GM21528 (cell line): ENCODE results near the gene TMEM82.

Experiments used
- ATAC-seq: cut with Tn5 transposase; IDR thresholded peaks from one replicate; pipeline ENCODE4 v1.9.1; 2021; ENCODE audit warnings: mild to moderate bottlenecking, moderate library complexity; ENCODE audit not compliant: unreplicated experiment, low FRiP score

Gene TMEM82

GRCh38 chr1:15775706-15776105 lies 33.4 kb downstream of the TMEM82 start:
- no peak for ATAC-seq

GRCh38 chr1:15777909-15778707 lies 35.8 kb downstream of the TMEM82 start:
- no peak for ATAC-seq

GRCh38 chr1:15785683-15786082 lies 43.4 kb downstream of the TMEM82 start:
- no peak for ATAC-seq

- ATAC-seq = no peak
Observed at GRCh38 chr1:15786581-15786980, 44.3 kb downstream of the TMEM82 start.

- no peak for ATAC-seq
Observed at GRCh38 chr1:15788624-15789301, 46.5 kb downstream of the TMEM82 start.

- ATAC-seq = no peak
Observed at GRCh38 chr1:15796086-15796462, 53.8 kb downstream of the TMEM82 start.
